Stimulated activated CD4-positive, alpha-beta T cell treated with anti-CD3 and anti-CD28 coated beads, Interleukin-4, amount 100 ng/mL, for 1 hour (primary cell): ENCODE measurements around the gene AGAP1.

ENCODE experiments used
- DNase-seq: peaks from one replicate; pipeline ENCODE4 v3.0.0-alpha.2; 2020

Gene AGAP1

DNA sequence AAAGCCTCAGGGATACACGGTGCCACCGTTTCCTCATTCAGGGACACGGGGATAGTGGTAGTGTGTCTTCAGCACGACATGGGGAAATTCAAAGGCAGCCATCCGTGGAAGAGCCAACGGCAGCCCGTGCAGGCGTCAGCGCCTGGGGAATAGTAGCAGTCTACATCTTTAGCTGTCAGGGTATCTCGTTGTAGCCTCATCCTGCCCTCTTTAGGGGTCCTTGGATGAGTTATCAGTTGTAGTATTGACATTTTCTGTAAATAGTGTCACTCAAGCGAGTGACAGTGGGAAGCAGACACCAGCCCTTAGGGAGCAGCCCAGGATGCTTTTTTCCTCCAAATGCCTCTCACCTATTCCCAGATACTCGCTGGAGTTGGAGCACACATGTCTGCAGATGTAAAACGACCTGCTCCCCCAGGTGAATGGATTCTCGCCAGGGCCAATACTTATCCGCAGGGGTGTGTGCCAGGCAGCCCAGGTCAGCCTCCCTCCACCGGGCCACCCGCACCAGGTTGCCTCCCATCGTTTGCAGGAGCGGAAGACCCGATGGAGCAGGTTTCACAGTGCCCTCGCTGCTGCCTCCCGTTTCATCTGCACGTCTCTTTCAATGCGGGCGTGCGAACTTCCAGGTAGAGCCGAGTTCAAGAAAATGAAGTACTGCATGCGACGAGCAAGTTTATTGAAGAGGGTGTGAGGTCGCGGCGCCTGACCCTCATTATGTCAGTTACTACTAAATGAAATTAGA, 41.0 kb downstream of the AGAP1 start:
- no peak for DNase-seq

GRCh38 chr2:235535423-235536130, 41.7 kb downstream of the AGAP1 start:
- no peak for DNase-seq

DNA sequence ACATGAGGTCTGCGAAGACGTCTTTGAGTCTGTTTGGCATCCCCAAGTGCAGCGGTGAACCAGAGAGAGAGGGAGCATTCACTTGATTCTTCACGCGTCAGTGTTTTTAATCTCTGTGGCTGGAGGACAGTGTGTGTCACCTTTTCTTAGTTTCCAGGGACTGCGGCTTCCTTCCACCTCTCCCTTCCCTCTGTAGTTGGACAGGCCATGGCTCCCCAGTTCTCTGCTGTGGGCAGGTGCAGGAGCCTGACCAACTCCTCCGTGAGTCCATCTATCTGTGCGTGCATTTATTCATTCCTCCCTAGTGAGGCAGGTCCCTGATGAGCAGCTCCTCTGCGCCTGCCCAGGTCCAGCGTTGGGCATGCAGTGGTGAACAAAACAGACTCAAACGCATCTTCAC, 42.9 kb downstream of the AGAP1 start:
- DNase-seq = no peak

- DNase-seq = no peak
Measured at GRCh38 chr2:235537186-235537585, 43.3 kb downstream of the AGAP1 start.

DNA sequence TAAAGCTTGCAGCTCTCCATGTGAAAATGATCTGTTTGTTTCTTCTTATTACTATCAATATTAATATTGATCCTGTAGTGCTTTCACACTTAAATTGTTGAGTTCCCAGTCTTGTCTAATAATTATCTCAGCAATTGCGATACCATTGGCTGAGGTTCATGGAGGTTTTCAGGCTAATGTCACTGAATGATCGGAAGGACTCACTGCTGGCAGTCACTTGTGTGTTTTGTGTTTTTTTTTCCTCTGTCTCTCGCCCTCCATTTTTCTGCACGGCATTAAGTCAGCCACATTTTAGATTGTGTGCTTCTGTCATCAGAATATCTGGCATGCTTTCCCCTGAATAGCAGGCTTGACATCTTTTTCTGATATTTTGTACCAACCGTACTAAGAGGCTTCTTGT, 43.7 kb downstream of the AGAP1 start:
- no peak for DNase-seq

- DNase-seq = no peak
Measured at GRCh38 chr2:235538144-235538639, 44.3 kb downstream of the AGAP1 start.

- no peak for DNase-seq
Measured at GRCh38 chr2:235538981-235539380, 45.1 kb downstream of the AGAP1 start.

GRCh38 chr2:235539773-235540172, 45.9 kb downstream of the AGAP1 start:
- no peak for DNase-seq

GRCh38 chr2:235541016-235541415, 47.2 kb downstream of the AGAP1 start:
- DNase-seq = no peak

DNA sequence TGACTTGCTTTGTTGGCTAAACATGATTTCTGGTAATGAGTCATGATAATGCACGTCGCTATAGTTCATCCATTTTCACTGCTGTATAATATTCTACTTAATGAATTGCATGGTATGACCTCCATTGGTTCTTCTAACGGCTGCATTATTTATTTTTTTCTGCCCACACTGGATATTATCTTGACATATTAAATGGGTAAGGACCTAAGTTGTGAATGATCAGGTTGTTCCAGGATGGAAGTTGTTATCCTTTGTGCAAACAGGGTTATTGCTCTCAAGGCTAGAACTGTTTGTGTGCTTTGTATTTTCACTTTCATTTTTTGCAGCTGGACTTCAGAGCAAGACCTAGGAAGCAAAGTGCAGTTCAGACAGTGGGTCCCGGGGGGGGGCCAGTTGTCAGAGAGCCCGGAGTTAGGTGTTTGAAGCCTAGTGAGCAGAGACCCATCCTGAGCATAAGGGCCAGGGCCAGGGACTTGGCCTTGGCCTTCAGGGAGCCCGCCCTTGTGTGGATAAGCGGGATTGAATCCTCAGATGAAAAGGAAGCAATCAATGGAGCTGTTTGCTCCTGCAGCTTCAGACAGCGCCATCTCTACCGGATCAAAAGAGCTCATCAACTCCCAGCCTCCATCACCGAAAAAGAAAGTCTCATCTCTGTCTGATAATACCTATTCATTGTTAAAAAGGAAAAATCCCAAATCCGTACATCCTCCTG, 48.2 kb downstream of the AGAP1 start:
- DNase-seq = no peak

DNA sequence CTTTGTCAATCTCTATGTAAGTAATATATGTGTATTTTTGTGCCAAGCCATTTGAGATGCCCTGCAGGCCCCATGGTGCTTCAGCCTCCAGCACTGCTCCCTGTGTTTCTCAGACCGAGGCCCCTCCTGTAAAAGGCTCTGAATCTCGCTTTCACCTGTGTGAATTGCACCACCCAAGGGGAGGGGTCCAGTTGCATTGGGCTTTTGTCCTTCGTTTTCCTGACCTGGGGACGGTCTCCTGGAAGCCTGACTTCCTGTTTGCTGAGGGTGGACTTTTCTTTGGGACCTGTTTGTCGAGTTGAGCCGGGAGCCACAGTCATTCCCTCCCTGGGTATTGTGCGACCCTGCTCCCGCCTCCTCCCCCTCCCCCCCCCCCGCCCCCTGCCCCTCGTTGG, 48.9 kb downstream of the AGAP1 start:
- no peak for DNase-seq

DNA sequence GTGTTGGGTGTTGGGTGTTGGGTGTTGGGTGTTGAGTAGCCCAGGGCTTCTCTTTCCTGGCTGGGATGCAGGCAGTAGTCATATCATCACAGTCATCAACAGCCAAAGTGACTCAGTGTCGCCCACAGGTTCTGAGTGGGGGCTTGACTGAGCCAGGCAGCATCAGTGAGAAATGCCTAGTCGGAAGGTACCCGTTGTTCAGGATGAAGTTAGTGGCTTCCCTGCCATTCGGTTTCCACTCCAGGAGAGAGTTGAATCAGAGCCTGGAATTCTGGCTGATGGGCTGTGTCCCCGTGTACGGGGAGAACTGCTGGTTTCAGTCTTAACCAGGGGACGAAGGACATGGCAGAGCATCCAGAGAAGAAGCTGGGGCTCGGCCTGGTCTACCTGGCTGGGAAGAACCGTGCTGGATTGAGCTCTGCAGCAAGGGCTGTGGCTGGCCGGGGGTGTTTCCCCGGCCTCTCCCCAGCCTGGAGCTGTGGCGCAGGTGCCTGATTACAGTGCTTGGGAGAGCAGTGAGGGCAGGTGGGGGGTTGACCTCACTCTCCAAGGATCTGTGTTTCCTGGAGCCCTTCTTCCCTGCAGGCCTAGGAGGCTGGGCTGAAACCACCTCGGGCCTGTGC, 49.4 kb downstream of the AGAP1 start:
- DNase-seq = no peak

GRCh38 chr2:235543851-235544688, 50.2 kb downstream of the AGAP1 start:
- no peak for DNase-seq

- DNase-seq = no peak
Measured at GRCh38 chr2:235544689-235544969, 50.8 kb downstream of the AGAP1 start.

DNA sequence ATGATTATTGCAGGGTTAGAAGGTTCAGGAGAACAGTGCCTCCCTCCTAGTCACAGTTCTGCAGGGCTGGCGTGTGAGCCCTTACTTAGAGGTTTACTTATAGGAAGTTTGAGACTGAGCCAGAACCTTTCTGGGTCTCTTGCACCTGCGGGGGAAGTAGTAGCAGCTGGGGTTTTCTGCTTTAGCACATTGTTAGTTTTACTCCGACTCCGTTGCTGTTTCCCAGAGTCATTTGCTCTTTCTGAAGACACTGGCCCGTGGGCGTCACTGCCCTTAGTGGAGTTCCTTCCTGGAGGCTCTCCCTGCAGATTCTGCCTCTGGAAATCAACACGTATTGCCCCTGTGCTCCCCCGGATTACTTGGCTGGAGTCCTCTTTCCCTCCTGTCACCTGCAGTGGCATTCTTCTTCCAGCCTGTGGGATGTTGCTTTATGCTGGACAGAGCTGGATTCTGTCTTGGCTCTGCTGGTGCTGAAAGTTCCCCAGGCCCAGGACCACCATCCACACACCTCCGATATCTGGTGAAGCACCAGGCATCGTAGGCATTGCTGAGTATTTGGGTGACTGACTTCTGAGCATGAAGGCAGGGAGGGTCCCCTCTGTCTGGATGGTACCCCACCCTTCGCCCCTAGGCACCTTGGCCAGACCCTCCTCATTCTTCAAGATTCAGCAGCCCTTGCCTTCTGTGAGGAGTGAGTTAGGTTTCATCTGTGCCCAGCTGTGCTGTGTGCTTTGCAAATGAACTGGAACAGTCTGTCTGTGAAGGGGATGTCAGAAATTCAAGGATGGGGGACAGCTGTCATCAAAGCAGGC, 51.7 kb downstream of the AGAP1 start:
- DNase-seq = no peak

DNA sequence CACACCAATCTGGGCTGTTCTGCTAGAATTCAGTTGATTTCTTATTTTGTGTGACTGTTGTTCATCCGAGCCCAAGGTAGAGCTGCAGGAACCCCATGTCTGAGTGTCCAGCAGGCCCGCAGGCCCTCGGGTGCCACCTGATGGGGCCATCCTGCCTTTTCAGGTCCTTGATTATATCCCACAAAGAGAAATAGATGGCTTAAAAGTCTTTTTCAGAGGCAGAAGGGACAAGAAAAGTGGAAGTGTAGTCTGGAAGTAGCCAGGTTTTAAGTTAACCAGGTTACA, 52.2 kb downstream of the AGAP1 start:
- no peak for DNase-seq

DNA sequence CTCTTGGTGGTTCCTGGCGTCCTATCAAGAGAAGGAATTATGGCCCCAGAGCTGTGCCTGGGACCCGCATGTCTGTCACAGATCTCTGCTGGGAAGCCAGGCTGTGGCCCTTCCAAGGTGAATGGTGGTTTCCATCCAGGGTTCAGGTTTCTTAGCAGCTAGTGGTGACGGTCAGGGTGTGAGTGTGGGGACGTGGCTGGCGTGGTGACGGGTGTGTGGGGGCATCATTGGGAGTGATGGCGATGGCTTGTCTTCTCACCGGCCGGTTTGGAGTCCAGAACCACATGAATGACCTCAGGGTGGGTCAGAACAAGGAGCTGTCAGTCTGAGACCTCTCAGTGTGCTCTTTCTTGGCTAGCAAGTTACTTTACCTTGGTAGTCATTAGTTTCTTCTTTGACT, 52.6 kb downstream of the AGAP1 start:
- no peak for DNase-seq

- DNase-seq = no peak
Measured at GRCh38 chr2:235549735-235550377, 56.0 kb downstream of the AGAP1 start.

DNA sequence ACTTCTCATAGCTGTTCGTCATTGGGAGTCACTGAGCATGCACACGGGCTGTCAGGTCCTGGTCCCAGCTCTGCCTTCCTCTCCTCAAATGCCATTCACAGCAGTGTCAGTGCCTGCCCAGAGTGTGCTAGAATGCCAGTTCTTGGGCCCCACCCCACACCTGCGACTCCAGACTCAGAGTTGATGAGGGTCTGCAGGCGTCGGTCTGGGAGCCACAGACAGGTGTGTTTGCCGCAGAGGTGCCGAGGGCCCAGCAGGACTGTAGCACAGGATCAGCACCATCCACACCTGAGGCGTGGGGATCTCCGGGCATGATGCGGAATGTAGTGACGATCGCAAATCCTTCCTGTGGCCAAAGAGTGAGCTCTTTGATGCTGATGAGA, 56.5 kb downstream of the AGAP1 start:
- no peak for DNase-seq

DNA sequence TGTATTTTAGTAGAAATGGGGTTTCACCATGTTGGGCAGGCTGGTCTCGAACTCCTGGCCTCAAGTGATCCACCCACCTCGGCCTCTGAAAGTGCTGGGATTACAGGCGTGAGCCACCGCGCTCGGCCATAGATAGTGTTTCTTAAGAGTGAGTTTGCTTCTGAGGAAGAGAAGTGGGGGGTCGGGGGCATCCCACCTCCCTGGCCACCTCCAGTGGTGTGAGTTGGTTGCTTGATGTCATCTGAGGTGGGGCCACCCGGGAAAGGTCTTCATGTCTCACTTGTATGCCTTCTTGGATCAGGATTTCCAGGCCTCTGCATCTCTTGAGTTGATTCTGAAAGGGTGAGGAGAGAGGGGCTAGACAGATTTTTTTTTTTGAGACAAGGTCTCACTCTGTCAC, 57.1 kb downstream of the AGAP1 start:
- no peak for DNase-seq

GRCh38 chr2:235551965-235552364, 58.1 kb downstream of the AGAP1 start:
- no peak for DNase-seq

DNA sequence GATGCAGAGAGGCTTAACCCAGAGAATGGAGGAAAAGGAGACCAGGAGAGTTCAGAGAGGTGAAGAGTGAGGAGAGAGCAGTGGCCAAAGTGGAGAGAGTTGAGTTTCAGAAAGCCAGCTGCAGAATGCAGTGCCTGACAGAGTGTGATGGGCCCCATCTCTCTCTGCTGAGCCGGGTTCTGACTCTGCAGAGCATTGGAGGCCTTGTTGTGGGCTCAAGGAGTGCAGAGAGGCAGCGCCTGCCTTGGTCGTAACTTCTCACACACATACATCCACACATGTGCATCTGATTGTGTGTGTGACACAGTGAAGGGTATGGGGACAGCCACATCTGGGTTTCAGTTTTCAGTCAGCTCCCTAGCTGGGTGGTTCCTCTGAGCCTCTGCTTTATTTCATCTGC, 58.8 kb downstream of the AGAP1 start:
- no peak for DNase-seq
